HG03108 (cell line): ENCODE measurements around the gene FAM118A.
"Not testable (repeated sequence)": the region's sequence is repeated elsewhere in the genome, so short reads cannot be mapped to it uniquely, and the experiment has no call there.

ENCODE experiments used
- ATAC-seq: cut with Tn5 transposase; IDR thresholded peaks from one replicate; pipeline ENCODE4 v1.9.1; 2021; ENCODE audit warnings: moderate library complexity; ENCODE audit not compliant: unreplicated experiment

FAM118A gene

DNA sequence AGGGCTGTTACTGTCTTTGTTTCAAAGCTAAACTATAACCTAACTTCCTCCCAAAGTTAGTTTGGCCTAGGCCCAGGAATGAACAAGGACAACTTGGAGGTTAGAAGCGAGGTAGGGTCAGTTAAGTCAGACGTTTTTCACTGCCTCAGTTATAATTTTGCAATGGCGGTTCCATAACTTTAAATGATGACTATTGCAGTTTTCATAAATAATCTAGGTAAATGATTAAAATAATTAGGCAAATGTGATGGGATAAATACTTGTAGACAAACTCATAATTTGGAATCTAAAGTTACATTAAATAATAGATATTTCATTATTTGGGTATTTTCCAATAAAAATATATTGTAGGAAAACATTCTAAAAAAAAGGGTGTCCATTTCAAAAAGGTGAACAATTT lies 63.9 kb downstream of the FAM118A start:
- ATAC-seq: not testable (repeated sequence)

DNA sequence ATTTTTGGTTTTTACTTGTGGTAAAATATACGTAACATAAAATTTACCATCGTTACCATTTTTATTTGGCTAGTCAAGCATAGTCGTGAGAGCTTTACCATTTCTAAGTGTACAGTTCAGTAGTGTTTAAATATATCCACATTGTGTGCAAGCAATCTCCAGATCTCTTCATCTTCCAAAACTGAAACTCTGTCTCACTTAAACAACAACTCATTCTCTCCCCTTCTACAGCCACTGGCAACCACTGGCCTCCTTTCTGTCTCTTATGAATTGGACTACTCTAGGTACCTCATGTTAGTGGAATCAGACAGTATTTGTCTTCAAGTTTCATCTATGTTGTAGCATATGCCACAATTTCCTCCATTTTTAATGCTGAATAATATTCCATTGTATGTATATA lies 66.3 kb downstream of the FAM118A start:
- ATAC-seq: no peak

DNA sequence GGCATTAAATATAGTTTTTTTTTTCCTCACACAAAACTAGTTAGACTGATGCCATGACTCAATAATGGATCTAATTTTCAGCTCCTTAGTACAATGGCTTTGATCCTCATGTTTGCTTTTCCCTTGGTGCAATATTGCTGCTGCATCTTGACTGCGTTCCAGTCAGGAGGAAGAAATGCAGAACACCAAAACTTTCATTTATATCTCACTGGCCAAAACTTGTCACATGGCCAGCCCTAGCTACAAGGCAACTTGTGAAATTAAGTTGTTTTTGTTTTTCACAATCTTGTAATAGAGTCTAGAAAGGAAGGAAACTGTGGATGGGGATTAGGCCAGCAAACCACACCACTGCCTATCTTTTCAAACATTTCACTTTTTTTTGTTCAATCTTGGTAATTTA lies 67.0 kb downstream of the FAM118A start:
- ATAC-seq: no peak

DNA sequence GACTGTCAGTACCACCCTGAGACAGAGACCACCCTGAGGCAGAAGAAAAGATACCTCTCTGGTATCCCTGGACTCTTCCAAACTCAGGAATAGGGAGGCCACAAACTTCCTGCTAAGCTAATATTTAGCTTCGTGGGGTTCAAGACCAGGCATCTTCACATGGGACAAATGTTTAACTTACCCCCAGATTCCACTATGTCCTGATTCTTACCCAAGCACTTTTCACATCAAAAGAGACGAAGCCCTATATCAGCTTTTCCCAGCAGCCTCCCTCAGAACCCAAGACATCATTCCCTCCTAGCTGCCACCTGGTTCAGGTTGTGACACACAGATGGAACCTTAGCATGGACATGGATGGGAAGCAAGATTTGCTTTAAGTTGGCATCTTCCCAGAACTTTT lies 71.6 kb downstream of the FAM118A start:
- no peak for ATAC-seq

DNA sequence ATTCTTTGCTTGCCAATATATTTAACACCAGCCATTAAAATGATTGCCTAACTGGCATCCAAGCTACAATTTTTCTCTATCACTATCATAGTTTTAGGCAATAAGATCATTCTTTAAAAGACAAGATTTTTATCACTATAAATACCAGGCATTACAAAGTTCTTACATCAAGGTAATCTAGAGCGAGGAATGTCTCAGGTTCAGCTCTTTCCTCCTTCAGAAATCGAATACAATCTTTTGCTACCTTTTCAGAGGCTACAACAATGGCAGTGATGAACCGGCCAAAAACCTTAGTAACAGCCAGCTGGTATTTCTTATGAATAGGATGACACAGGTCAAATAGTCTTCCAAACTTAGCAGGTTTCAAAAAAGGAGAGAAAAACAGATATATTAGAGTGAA lies 79.8 kb downstream of the FAM118A start:
- no peak for ATAC-seq
